TTC549 (cell line): ENCODE measurements around the gene TBL3.

ENCODE experiments used
- FAIRE-seq: peaks from 2 replicates; lab custom pipeline; 2012; peaks lifted over from hg19 to GRCh38; lab: Jason Lieb, UNC

Gene TBL3

DNA sequence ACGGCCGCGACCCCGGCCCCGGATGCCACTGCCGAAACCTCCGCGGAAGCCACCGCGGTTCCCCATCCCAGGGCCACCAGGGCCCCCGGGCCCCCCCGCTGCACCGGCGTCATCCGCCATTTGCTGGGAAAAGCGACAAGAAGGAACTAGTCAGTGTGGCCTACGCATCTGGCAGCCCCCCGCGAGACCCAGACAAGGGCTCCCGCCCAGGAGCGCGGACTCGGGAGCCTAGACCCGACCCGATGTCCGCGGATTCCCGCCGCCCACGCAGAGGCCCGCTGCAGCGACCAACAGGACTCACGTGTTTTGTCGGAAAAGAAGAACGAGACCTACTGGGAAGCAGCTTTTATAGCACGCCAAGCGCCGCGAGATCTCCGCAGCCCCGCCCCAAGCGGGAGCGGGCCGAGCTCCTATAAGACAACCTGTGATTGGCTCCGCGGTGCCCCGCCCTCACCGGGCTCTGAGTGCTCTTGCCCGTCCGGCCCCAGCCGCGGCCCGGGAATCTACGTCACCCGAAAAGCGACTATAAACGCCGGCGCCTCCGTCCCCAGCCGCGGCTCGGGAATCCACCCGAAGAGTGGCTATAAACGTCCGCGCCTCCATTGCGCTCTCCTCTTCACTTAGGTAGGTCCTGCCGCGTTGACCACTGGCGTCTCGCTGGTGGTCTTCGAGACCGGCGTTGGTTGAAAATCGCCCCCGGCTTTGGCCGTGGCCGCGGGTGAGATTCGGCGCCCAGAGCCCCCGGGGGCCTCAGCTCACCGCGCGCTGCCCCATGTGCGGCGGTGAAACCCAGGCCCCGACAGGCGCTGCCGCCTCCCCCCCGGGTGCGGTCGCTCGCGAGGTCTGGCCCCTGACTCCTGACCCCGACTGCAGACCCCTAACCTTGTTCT is 7.1 kb upstream of the TBL3 start, which contains the start of gene RPS2:
TSS of gene RPS2 (minus strand) at position 321 of the 890 bp plus-strand sequence. CDS start at position 120, 201 bp downstream.
- FAIRE-seq = peak; percentile 76

DNA sequence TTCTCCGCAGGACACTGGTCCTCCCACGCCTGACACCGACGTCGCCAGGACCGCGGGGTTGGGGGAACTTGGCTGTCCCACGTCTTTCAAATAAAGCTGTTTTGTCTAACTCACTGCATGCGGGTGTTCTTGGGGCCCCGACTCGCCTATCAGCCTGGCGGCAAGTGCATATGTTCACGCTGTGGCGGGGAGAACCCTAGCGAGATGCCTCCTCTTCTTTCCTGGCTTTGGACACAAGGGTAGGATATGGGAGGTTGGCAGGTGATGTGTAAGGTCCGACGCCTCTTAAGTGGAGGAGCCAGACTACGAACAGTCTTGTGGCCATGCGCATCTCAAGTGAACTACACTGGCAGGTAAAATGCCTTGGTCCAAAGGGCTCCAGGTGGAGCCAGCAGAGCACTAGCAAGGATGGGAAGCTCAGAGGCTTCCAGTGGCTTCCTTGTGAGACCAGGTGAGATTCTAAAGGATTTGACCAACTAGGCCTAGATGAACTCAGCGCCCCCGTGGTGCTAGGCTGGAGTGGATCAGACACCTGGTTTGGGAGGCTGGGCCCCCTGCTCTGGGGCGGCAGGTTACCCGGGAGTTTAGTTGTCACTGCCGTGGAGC is 6.4 kb upstream of the TBL3 start:
- no peak for FAIRE-seq

DNA sequence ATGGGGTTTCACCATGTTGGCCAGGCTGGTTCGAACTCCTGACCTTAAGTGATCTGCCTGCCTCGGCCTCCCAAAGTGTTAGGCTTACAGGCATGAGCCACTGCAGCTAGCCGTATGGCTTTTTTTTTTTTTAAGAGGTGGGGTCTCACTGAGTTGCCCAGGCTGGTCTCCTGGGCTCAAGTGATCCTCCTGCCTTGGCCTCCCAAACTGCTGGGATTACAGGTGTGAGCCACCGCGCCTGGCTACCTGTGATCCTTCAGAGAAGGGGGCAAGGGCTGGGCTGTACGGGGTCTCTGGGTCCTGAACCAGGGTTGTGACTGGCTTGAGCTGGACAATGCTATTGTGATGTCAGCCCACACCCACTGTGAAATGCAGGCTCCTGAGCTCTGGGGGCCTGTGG is 5.4 kb upstream of the TBL3 start, which contains the start of gene RNF151:
TSS of gene RNF151 (plus strand) at position 397 of the 400 bp plus-strand sequence. CDS start 26 bp downstream, outside the sequence.
- no peak for FAIRE-seq

DNA sequence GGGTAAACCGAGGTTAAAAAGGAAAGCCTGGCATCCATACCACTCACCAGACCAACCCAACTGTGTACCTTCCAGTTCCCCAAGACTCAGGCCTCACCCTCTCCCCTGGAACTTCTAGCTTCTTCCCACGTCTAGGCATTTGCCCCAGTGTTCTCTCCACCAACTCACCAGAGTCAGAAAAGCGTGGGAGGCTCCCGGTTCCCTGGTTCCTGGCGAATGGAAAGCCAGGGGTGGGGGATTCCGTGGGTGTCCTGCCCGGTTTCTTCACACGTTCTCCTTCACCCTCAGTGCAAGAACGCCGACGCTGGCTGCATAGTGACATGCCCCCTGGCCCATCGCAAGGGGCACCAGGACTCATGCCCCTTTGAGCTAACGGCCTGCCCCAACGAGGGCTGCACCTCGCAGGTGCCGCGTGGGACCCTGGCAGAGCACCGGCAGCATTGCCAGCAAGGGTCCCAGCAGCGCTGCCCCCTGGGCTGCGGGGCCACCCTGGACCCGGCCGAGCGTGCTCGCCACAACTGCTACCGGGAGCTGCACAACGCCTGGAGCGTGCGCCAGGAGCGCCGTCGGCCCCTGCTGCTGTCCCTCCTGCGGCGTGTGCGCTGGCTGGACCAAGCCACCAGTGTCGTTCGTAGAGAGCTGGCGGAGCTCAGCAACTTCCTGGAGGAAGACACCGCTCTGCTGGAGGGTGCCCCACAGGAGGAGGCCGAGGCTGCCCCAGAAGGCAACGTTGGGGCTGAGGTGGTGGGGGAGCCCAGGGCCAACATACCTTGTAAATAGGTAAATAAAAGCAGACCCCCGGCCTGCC is 3.5 kb upstream of the TBL3 start:
- FAIRE-seq = no peak

DNA sequence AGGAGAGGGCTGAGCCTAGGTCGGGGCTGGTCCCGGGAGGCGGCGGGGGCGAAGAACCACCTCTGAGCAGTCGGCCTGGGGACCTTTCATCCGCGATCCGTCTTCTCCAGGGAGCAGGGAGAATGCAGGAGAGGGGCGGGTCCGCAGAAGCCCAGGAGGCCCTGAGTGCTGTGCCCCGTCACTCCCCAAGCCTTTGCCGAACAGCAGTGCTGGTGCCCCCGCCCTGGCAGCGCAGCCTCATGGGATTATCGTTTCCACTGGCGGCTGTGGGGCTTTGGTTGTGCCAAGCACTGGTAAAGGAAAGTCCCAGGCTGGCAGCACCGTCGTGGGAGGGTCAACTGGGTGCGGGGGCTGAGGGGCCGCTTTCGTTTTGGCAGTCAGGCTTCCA is 631 bp downstream of the TBL3 start:
- FAIRE-seq = no peak

DNA sequence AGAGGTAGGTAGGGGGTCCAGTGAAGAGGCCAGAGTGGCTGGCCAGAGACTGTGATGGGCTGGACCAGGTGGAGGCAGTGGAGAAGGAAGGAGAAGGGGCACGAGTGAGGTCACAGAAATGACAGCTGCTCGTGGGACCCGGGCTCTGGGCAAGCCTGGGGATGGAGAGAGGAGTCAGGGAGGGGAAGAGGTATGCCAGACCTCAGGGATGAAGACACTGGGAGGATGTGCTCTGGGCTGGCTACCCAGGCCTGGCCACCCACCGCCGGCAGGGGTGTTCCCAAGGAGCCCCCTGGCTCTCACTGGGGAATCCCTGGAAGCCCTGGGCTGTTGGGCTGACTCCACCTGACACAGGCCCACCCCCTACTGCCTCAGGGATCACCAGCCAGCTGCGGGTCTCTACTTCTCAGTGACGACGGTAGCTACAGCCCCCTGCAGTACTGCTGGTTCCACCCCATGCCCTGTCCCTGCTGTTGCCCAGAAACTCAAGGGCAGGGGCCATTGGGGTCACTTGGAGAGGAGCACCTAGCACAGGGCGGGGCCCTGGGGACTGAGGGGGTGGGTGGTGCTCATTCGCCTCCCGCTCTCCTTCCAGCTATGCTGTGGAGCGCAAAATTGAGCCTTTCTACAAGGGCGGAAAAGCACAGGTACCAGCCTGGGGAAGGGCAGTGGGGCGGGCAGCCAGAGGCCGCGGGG is 1.8 kb downstream of the TBL3 start:
- no peak for FAIRE-seq

DNA sequence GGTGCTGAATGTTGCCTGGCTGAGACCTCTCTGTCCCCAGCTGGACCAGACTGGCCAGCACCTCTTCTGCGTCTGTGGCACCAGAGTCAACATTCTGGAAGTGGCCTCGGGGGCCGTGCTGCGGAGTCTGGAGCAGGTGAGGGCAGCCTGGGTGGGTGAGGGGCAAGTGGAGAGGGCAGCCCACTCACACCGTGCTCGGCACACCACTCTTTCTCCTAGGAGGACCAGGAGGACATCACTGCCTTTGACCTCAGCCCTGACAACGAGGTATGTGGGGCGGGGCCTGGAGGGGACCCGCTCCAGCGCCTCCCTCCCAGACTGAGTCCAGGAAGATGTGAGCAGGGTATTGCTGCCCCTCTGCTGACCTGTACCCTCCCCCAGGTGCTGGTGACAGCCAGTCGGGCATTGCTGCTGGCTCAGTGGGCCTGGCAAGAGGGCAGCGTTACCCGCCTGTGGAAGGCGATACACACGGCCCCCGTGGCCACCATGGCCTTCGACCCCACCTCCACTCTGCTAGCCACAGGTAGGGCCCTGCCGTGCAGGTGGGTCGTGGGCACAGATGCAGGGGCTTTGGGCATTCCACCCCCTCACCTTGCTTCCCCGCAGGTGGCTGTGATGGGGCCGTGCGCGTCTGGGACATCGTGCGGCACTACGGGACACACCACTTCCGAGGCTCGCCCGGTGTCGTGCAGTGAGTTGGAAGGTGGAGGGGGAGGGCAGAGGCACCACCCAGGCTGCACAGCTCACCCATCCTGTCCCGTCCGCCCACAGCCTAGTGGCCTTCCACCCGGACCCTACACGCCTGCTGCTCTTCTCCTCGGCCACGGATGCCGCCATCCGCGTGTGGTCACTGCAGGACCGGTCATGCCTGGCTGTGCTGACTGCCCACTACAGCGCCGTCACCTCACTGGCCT is 2.6 kb downstream of the TBL3 start:
- FAIRE-seq = no peak

DNA sequence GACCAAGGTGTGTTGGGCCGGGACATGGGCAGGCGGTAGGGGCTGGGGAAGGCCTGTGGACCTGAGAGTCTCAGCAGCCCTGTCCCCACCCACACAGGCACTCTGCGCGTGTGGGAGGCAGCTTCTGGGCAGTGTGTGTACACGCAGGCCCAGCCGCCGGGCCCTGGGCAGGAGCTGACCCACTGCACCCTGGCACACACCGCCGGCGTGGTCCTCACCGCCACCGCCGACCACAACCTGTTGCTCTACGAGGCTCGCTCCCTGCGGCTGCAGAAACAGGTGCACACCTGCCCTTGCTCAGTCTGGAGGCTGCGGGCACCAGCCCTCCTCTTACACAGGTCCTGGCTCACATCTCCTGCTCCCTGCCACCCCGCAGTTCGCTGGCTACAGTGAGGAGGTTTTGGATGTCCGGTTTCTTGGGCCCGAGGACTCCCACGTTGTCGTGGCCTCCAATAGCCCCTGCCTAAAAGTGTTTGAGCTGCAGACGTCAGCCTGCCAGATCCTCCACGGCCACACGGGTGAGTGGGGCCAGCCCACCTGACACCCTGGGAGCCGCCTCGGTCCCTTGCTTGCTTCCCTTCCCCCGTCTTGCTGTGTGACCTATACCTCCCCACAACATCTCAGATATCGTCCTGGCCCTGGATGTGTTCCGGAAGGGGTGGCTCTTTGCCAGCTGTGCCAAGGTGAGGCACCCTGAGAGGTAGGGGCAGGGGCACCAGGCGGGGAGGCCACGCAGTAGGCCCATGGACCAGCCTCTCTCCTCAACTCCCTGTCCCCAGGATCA is 3.8 kb downstream of the TBL3 start:
- no peak for FAIRE-seq

DNA sequence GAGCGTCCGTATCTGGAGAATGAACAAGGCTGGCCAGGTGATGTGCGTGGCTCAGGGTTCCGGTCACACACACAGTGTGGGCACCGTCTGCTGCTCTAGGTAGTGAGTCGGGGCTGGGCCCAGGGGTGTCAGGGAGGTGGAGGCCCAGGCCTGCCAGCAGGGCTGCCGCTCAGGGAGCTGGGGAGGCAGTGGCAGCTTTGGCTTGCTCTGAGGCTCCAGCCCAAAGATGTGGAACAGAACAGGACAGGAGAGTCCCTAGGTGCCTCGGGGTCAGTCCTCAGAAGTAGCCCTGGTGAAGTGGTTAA is 4.3 kb downstream of the TBL3 start:
- FAIRE-seq = no peak

DNA sequence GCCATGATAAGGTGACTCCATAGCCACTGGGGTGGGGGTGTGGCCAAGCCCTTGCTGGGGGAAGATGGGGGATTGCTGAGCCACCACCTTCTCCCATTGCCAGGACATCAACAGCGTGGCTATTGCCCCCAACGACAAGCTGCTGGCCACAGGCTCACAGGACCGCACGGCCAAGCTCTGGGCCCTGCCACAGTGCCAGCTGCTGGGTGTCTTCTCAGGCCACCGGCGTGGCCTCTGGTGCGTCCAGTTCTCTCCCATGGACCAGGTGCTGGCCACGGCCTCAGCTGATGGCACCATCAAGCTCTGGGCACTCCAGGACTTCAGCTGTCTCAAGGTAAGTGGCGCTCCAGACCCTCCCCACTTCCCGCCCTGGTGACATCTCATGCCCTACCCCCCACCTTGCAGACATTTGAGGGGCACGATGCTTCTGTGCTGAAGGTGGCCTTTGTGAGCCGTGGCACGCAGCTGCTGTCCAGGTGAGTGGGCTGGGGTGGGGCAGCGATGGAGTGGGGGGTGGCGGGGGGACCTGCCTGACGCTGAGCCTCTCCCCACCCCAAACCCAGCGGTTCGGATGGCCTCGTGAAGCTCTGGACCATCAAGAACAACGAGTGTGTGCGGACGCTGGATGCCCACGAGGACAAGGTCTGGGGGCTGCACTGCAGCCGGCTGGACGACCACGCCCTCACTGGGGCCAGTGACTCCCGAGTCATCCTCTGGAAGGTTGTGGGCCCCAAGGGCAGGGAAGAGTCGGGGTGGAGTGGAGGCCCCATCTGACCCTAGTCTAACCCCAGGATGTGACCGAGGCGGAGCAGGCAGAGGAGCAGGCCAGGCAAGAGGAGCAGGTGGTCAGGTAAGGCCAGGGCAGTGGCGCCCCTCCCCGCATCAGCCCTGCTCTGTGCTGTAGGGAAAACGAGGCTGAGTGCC is 5.4 kb downstream of the TBL3 start:
- no peak for FAIRE-seq

DNA sequence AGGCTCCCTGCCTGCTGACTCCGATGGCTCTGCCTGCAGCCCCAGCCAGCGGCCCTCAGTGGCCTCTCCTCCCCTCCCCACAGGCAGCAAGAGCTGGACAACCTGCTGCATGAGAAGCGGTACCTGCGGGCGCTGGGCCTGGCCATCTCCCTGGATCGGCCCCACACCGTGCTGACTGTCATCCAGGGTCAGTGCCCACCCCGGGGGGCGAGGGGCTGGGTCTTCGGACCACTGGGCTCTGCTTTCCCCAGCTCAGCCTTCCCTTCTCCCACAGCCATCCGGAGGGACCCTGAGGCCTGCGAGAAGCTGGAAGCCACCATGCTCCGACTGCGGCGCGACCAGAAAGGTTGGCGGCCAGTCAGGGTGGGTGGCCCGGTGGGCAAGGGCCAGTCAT is 6.0 kb downstream of the TBL3 start:
- FAIRE-seq = no peak

DNA sequence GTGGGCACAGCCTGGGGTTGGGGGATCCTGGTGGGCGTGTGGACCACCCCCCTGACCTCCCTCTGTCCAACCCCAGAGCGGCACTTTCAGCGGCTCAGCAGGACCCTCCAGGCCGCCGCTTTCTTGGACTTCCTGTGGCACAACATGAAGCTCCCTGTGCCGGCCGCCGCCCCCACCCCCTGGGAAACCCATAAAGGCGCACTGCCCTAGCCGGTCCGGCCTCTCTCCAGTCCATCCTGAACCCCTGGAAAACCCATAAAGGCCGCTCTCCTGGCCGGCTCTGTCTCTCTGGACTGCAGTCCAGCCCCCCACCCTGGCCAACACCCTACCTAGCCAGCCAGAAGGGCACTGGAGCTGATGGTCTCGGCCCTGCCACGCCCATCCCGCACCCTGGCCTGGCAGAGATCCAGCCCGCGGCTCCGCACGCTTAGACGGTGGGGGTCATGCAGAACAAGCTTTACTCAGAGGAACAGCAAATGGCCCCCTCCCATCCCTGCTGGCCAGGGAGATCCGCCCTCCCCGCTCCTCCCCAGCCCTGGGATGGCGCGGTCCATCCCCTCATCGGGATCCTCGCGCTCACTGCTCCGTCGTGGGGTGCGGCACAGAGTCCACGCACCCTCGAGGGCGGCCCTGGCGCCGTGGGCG is 6.7 kb downstream of the TBL3 start:
- FAIRE-seq = no peak

DNA sequence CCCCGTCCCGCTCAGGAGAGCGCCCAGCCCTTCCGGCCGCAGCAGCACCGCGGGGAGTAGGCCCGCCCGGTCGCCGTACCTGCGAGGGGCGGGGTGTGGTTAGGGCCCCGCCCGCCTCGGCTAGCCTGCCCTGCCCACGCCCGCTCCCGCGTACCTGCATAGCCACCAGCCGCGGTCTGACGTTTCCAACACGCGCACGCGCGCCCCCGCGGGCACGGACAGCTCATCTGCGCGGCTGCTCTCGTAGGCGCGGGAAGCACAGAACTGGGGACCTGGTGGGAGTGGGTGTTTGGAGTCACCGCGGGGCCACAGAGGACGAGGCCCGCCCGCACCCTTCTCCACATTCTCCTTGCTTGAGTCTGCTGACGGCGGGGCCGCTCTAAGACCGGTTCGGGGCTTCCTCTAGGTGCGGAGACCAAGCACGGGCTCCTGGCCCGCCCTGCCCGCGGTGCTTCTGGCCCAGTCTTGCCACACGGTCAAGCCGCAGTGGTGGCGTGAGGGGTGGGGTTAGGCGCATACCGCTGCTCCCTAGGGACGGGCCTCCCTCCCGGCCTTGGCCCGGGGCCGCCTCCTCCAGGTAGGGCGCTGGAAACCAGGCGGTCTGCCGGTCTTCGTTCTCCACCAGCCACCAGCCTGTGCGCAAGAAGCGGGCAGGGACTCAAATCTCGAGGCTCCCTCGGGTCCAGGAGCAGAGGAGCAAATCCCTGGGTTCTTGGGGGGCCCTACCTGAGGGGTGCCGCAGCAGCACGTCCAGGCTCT is 7.6 kb downstream of the TBL3 start:
- FAIRE-seq = no peak

DNA sequence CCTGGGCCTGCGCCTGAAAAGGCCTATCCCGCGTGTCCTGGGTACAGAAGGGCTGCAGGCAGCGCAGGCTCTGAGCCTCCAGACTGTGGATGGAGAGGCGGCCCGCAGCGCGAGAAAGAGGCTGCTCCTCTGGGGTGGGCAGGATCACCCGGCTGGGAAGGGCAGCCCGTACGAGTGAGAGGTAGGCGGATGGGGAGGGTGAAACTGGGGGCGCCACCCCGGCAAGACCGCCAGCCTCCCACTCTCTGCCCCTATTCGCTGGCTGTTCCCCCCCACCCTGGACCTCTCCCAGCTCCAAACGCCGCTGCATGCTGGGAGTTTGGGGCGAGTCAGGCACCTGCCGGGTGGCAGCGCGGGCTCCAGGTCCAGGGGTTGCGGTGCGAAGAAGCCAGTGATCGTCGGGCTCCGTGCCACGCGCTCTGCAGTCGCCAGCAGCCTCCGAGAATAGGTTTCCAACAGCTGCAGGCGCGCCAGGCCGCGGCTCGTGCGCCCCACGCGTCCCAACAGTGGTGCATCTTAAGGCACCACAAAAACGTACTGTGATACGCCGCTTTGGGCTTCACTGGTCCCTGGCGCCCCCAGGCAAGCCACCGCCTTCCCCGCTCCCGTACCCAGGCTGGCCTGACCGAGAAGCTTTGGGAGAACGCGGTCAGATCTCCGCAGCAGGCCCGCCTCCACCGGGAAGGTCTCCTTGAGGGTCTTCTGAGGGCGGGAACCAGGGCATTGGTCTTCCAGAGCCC is 8.3 kb downstream of the TBL3 start:
- no peak for FAIRE-seq

DNA sequence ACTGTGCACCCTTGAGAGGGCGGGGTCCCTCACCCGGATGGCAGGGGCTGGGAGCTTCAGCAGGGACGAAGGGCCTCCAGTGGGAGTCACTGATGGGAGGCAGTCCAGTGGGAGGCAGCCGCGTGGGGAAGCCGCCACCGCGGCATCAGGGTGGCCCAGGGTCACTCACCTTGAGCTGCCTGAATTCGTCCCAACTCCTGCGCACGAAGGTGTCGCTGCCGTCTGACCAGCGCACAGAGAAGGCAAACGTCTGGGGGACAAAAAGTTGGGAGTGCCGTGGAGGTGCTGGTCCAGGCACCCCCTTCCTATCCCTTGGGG is 8.9 kb downstream of the TBL3 start:
- no peak for FAIRE-seq

DNA sequence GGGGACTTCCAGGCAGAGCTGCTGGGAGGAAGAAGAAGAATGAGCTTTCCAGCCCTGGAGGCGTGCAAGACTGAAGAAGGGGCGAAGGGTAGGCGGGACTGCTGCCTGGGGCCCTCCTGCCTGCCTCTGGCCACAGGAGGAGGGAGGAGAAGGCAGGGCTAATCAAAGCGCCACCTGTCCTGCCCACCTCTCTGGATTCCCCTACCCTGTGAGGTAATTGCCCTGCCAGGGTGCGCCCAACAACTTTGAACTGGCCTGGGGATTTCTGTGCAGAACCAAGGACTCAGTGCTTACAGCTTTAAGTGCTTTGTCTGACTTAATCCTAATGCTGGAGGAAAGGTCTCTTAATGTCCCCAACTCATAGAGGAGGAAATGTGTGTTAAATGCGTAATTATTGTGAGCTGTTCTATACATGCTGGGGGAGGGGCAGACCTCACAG is 9.6 kb downstream of the TBL3 start, which contains the start of gene NOXO1:
TSS of gene NOXO1 (minus strand) at position 72 of the 439 bp plus-strand sequence. CDS start 290 bp downstream, outside the sequence.
- no peak for FAIRE-seq

DNA sequence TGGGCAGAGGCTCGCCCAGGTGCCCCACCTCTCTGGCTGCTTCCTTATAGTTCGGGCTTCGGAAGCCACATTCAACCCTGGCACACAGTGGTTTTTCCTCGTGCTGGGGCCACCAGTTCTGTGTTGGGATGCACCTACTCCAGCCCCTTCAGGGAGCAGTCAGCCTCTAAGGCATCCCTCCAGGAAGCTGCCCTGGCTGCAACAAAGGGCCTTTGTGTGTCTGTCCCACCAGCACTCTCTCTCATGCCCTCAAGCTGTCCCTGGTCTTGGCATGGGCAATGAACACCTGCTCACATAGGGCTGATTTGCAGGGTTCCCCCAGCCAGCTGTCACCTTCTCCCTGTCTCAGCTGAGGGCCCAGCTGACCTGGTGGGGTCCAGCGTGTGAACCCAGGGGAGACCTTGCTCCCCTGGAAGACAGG is 10.2 kb downstream of the TBL3 start:
- FAIRE-seq = no peak
